ENCODE measurements around the gene MPG. TPM values are rescaled to one million over a fixed set of nuclear protein-coding genes. Genes with fewer than 3 reads are reported as not detected.
"Not testable (repeated sequence)": the region's sequence is repeated elsewhere in the genome, so short reads cannot be mapped to it uniquely, and the experiment has no call there.

Gene MPG
- total RNA-seq, 4 donors from 2014 or later = 22.3 to 63.2 (median 51.2) TPM

DNA sequence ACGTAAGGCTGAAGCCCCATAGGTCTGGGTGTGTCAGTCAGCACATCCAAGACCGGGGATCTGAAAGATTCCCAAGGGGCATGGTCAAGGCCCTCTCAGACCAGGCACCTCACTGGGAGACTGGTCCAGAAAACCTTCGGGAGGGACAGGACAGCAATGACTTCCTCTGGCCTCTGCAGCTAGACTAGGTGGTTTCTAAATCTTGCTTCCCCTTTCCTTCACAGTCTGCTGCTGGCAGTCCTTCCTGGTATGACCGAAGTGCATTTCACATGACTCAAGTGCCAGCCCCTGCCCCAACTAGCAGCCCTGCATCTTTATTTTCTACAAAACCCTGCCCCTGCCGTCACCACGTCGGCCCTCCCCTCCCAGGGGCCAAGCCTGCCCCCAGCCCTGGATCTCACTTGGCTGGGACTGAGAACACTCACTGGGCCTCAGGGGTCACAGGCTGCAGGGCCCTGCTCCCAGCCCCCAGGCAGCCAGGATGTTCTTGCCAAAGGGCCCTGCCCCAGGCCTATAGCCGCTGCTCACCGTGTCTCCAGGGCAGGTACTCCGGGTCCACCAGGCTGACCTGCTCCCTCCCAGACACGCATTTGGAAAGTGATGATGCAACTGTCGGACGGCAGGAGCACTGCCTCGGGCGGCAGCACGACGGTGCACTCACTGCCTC, 42.9 kb upstream of the MPG start:
- Histone ChIP-seq H3K4me1 (peaks cover 0 to 13% (median 4%) of the 10 kb centered on the region in 4 donors), H3K27me3 (no peaks in the 10 kb centered on the region), H3K27ac (peak overlapping the region in 1 of 4 donors; percentile 29), H3K9me3 (no peaks in the 10 kb centered on the region), H3K4me3 (no peak overlapping the region), H3K36me3 (no peaks in the 10 kb centered on the region)
- TF ChIP-seq POLR2AphosphoS5 (IDR thresholded peaks at IDR 0.05) (no peak), EP300 (IDR thresholded peaks at IDR 0.05; ENCODE audit: low read depth) (no peak), POLR2A (IDR thresholded peaks at IDR 0.05) (no peak)
- TF ChIP-seq, protein P1, sequence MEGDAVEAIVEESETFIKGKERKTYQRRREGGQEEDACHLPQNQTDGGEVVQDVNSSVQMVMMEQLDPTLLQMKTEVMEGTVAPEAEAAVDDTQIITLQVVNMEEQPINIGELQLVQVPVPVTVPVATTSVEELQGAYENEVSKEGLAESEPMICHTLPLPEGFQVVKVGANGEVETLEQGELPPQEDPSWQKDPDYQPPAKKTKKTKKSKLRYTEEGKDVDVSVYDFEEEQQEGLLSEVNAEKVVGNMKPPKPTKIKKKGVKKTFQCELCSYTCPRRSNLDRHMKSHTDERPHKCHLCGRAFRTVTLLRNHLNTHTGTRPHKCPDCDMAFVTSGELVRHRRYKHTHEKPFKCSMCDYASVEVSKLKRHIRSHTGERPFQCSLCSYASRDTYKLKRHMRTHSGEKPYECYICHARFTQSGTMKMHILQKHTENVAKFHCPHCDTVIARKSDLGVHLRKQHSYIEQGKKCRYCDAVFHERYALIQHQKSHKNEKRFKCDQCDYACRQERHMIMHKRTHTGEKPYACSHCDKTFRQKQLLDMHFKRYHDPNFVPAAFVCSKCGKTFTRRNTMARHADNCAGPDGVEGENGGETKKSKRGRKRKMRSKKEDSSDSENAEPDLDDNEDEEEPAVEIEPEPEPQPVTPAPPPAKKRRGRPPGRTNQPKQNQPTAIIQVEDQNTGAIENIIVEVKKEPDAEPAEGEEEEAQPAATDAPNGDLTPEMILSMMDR (IDR thresholded peaks at IDR 0.05) = no peak
- WGBS, 2 donors (ENCODE audit: low coverage in 1 of 2) = 86% methylated on average over 17 of the region's 17 CpGs; no CpG with 5 or more reads in 1 of the 2 donors
- DNase-seq = no peak
- intact Hi-C loops (cut with DNase I; ENCODE audit: low total_unique reads) = no loop called here
- in situ Hi-C loops (cut with MboI; ENCODE audit: low pct_ligation_motif_present in 1 of 4, low pct_unique_long_range_greater_than_20kb in 1 of 4, low sequenced_read_pairs in 3 of 4) = no loop called here

DNA sequence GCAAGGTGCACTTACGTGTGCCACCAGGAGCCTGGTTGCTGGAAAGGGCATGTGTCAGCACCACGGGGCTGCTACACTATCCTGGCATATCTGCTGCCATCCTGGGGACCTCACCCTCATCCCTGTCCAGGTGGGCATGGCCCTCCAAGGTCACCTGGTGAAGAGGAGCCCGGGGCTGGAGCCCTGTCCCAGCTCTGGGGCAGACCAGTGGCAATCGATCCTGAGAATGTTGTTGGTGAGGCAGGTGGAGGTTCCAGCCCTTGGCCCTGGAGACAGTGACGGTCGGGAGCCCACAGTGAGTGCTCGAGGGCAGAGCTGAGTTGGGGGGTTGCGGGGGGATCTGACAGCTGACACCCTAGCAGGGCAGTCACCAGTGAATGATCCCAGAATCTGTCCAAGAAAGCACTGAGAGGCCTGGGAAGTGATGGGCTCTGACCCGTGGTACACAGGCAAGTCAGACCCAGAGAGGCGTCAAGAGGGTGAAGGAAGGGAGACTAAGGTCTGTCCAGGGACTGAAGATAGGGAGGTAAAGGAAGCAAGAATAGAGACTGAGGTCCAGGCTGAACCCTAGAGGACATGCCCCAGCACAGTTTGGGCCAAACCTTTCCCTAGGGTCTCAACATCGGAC, 42.2 kb upstream of the MPG start:
- TF ChIP-seq POLR2AphosphoS5 (IDR thresholded peaks at IDR 0.05) = no peak
- no peak for TF ChIP-seq POLR2A (IDR thresholded peaks at IDR 0.05)
- TF ChIP-seq, protein P1 (IDR thresholded peaks at IDR 0.05) = no peak
- TF ChIP-seq EP300 (IDR thresholded peaks at IDR 0.05; ENCODE audit: low read depth) = no peak
- Histone ChIP-seq H3K27ac (no peak overlapping the region), H3K4me1 (peaks cover 0 to 13% (median 4%) of the 10 kb centered on the region in 4 donors), H3K36me3 (no peaks in the 10 kb centered on the region), H3K4me3 (no peak overlapping the region), H3K9me3 (no peaks in the 10 kb centered on the region), H3K27me3 (no peaks in the 10 kb centered on the region)
- intact Hi-C loops (cut with DNase I; ENCODE audit: low total_unique reads) = no loop called here
- in situ Hi-C loops (cut with MboI; ENCODE audit: low pct_ligation_motif_present in 1 of 4, low pct_unique_long_range_greater_than_20kb in 1 of 4, low sequenced_read_pairs in 3 of 4) = no loop called here
- no peak for DNase-seq
- WGBS, 2 donors (ENCODE audit: low coverage in 1 of 2) = 71 to 92% methylated on average over 6 to 11 of the region's 11 CpGs

DNA sequence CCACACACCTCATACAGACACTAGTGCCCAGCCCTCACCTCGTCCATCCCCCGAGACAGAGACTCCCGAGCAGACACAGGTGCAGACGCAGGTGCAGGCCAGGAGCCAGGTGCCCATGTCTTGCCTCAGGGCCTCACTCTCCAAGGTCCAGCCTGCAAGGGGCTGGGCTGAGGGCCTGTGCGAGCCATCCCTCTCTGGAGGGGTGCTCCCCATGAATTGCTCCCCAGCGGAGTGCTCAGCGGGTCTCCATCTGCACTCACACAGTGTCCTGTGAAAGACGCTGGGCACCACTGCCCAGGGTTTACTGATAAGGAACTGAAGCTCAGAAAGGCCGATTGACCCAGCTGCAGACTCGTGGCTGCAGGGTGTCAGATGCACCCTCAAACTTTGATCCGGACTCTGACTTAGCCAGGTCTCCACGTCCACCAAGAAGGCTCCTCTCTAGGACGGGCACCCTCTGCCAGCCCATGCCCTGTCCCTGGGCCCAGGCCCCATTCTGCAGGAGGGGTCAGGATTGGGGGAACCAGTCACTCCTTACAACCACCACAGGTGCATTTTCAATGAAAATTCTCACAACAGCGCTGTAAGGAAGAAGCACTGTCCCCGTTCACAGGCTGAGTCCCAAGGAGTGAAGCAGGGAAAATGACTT, 41.6 kb upstream of the MPG start:
- TF ChIP-seq POLR2A (IDR thresholded peaks at IDR 0.05) (no peak), EP300 (IDR thresholded peaks at IDR 0.05; ENCODE audit: low read depth) (no peak), POLR2AphosphoS5 (IDR thresholded peaks at IDR 0.05) (no peak)
- TF ChIP-seq, protein P1 (IDR thresholded peaks at IDR 0.05) = no peak
- Histone ChIP-seq H3K4me1 (peaks cover 0 to 13% (median 4%) of the 10 kb centered on the region in 4 donors), H3K27ac (no peak overlapping the region), H3K27me3 (no peaks in the 10 kb centered on the region), H3K9me3 (no peaks in the 10 kb centered on the region), H3K4me3 (no peak overlapping the region), H3K36me3 (no peaks in the 10 kb centered on the region)
- intact Hi-C loops (cut with DNase I; ENCODE audit: low total_unique reads) (no loop called here), in situ Hi-C loops (cut with MboI; ENCODE audit: low pct_ligation_motif_present in 1 of 4, low pct_unique_long_range_greater_than_20kb in 1 of 4, low sequenced_read_pairs in 3 of 4) (no loop called here)
- no peak for DNase-seq
- 90 to 92% methylated on average over 5 to 13 of the region's 15 CpGs for WGBS, 2 donors (ENCODE audit: low coverage in 1 of 2)

DNA sequence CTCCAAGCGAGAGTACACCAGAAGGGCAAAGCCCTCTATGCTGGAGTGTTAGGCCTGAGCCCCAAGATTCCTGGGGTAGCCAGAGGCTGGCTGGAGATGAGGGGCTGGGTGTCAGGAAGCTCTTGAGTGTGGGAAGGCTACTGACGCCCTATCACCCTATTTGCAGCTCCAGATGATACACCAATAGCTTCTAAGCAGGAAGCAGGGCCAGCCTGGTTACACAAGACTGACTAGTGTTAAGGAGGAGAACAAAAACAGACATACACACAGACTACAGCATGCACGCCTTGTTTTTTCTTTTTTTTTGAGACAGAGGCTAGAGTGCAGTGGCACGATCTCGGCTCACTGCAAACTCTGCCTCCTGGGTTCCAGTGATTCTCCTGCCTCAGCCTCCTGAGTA, 40.5 kb upstream of the MPG start:
- H3K9me3 ChIP-seq = no peaks in the 10 kb centered on the region
- in situ Hi-C loops (cut with MboI; ENCODE audit: low pct_ligation_motif_present in 1 of 4, low pct_unique_long_range_greater_than_20kb in 1 of 4, low sequenced_read_pairs in 3 of 4) = no loop called here

DNA sequence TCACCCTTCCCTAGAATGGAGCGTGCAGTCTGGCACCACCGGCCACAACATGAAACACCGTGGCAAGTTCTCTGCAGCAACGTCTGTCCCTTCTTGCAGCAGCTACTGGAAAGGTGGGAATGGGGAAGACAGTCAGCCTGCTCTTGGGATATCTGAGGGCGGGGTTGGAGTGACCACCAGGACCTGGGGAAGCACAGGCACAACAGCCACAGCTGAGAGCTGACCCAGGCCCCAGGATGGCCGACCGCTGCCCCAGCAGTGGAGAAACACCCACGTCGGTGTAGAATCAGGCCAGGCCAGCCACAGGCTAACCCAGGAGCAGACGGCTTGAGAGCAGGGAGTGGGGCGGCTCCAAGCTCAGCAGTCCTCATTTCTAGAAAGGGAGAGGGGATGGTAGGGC, 39.8 kb upstream of the MPG start:
- DNase-seq; H3K36me3 ChIP-seq; H3K27me3 ChIP-seq; intact Hi-C loops (cut with DNase I; ENCODE audit: low total_unique reads); H3K27ac ChIP-seq; in situ Hi-C loops (cut with MboI; ENCODE audit: low pct_ligation_motif_present in 1 of 4, low pct_unique_long_range_greater_than_20kb in 1 of 4, low sequenced_read_pairs in 3 of 4); H3K4me3 ChIP-seq; H3K9me3 ChIP-seq: not testable (repeated sequence)
- 92% methylated on average over 11 of the region's 11 CpGs; no CpG with 5 or more reads in 1 of the 2 donors for WGBS, 2 donors (ENCODE audit: low coverage in 1 of 2)
- H3K4me1 ChIP-seq = peaks cover 0 to 13% (median 4%) of the 10 kb centered on the region in 4 donors

More for the DNA sequence above, 40.5 kb upstream of the MPG start:
- intact Hi-C loops (cut with DNase I; ENCODE audit: low total_unique reads) = no loop called here
- TF ChIP-seq, protein P1 (IDR thresholded peaks at IDR 0.05) = no peak
- TF ChIP-seq POLR2AphosphoS5 (IDR thresholded peaks at IDR 0.05) (no peak), POLR2A (IDR thresholded peaks at IDR 0.05) (no peak), EP300 (IDR thresholded peaks at IDR 0.05; ENCODE audit: low read depth) (no peak)
- peaks cover 0 to 13% (median 4%) of the 10 kb centered on the region in 4 donors for H3K4me1 ChIP-seq
- no peak for DNase-seq
- no peaks in the 10 kb centered on the region for H3K36me3 ChIP-seq
- 80 to 91% methylated on average over 2 to 5 of the region's 5 CpGs for WGBS, 2 donors (ENCODE audit: low coverage in 1 of 2)
- H3K27me3 ChIP-seq = no peaks in the 10 kb centered on the region
- no peak overlapping the region for H3K4me3 ChIP-seq
- no peak overlapping the region for H3K27ac ChIP-seq
